Measurements from ENCODE around the gene NCF4.

NCF4 gene

DNA sequence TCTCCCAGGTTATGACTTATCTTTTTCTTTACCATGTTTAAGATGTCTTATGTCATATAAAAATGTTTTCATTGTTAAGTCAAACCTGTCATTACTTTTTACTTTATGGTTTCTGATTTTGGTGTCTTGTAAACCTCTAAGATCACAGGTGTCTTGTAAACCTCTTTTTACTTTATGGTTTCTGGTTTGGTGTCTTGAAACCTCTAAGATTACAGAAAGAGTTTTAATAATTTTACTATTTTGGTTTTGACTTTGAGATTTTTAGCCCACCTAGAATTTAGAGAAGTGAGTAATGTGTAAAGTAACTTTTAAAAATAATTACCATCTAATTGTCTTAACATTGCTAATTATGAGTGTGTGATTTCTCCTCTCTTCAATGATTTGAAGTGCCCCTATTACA is 55.2 kb downstream of the NCF4 start:
- Histone ChIP-seq H3K4me3 (ENCODE audit: low read depth in 1 of 2, low read length in 2 of 2) (no peak overlapping the region), H3K36me3 (ENCODE audit: insufficient read depth, low read length) (no peaks in the 10 kb centered on the region), H3K4me1 (ENCODE audit: insufficient read depth, low read length) (peaks cover 8% of the 10 kb centered on the region), H3K27ac (ENCODE audit: low read depth, low read length) (no peak overlapping the region), H3K9ac (ENCODE audit: low read length) (no peak overlapping the region), H3K9me3 (ENCODE audit: low read length) (no peaks in the 10 kb centered on the region), H3K27me3 (ENCODE audit: control insufficient read depth in 1 of 2, insufficient read depth in 2 of 2, low read length in 2 of 2) (no peaks in the 10 kb centered on the region)

DNA sequence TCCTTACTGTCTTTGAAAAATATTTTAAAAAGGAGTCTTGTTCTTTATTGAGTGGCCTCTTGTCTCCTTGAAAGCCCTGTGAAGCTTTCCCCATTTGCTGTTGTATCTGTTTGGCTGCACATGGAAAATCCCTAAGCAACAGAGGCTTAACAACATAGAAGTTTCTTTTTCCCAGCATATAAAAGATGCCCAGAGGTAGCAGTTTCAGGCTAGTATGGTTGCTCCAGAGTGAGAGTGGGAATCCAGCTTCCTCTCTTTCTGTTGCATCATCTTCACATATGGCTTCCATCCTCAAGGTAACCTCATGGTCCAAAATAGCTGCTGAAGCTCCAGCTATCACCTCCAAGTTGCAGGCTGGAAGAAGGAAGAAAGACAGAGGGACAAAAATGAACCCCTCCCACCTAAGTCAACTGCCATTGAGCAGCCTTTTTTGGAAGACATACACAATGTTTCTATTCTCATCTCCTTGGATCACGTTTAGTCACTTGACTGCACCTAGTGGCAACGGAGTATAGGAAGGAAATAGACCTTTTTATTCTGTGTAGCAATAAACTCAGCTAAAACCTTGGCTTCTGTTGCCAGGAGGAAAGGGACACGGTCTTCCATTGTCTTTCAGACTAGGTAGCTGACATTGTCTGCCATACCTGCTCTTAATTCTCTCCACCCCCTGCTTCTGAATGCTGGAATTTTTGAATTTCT is 57.9 kb downstream of the NCF4 start:
- H3K27ac ChIP-seq (ENCODE audit: low read depth, low read length) = no peak overlapping the region
- peaks cover 8% of the 10 kb centered on the region for H3K4me1 ChIP-seq (ENCODE audit: insufficient read depth, low read length)
- H3K27me3 ChIP-seq (ENCODE audit: control insufficient read depth in 1 of 2, insufficient read depth in 2 of 2, low read length in 2 of 2) = no peaks in the 10 kb centered on the region
- no peaks in the 10 kb centered on the region for H3K9me3 ChIP-seq (ENCODE audit: low read length)
- no peak overlapping the region for H3K9ac ChIP-seq (ENCODE audit: low read length)
- H3K4me3 ChIP-seq (ENCODE audit: low read depth in 1 of 2, low read length in 2 of 2) = no peak overlapping the region
- H3K36me3 ChIP-seq (ENCODE audit: insufficient read depth, low read length) = no peaks in the 10 kb centered on the region

DNA sequence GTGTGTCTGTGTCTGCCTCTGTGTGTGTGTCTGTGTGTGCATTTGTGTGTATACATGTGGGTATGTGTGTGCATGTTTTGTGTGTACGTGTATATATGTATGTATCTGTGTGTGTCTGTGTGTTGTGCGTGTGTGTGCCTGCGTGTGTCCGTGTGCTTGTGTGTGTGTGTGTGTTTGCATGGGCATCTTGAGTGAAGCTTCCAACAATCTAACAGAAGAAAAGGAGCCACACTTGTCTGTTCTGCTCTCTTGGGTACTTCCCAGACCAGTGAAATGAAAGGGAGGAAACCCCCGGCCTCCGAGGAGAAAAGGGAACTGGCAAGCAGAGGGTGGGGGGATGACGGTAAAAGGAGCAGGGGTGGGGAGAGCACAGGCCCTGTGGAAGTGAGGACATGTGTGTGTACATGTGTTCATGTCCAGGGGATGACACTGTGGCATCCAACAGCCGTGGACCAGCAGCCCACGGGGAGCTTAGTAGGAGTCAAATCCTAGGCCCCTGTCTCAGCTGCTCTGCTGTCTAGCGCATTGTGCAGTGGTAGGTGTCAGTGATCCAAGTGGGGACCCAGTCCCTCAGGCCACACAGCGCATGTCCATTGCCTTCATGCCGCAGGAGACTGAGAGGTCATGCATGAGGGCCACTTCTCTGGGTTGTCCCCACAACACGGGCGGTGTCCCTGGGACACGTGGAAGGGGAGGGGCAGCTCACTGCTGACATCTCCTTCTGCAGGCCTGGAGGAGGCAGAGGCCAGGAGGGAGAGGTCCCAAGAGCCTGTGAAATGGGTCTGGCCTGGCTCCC is 60.7 kb downstream of the NCF4 start:
- no peaks in the 10 kb centered on the region for H3K36me3 ChIP-seq (ENCODE audit: insufficient read depth, low read length)
- H3K4me1 ChIP-seq (ENCODE audit: insufficient read depth, low read length) = peaks cover 8% of the 10 kb centered on the region
- H3K9me3 ChIP-seq (ENCODE audit: low read length) = no peaks in the 10 kb centered on the region
- H3K27ac ChIP-seq (ENCODE audit: low read depth, low read length) = no peak overlapping the region
- no peak overlapping the region for H3K4me3 ChIP-seq (ENCODE audit: low read depth in 1 of 2, low read length in 2 of 2)
- H3K9ac ChIP-seq (ENCODE audit: low read length) = no peak overlapping the region
- H3K27me3 ChIP-seq (ENCODE audit: control insufficient read depth in 1 of 2, insufficient read depth in 2 of 2, low read length in 2 of 2) = no peaks in the 10 kb centered on the region

DNA sequence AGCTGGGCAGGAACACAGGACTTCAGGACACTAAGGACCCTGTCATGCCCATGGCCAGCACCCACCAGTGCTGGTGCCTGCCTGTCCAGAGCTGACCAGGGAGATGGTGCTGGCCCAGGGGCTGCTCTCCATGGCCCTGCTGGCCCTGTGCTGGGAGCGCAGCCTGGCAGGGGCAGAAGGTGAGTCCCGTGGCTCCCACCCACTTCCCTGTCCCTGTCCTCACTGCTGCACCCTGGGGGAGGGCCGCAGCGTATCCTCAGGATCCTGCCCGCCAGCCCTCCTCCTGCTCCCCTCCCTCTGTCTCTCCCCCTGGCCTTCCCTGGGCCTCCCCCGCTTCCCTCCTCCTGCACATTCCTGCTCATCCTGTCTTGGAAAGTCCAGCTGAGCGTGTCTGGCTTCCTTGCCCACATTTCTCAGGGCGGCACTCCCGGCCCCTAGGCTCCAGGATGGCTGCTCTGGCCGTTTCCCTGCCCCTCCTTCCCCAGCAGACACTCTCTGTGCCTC is 61.4 kb downstream of the NCF4 start:
- H3K27me3 ChIP-seq (ENCODE audit: control insufficient read depth in 1 of 2, insufficient read depth in 2 of 2, low read length in 2 of 2) = no peaks in the 10 kb centered on the region
- H3K27ac ChIP-seq (ENCODE audit: low read depth, low read length) = no peak overlapping the region
- no peaks in the 10 kb centered on the region for H3K9me3 ChIP-seq (ENCODE audit: low read length)
- peaks cover 8% of the 10 kb centered on the region for H3K4me1 ChIP-seq (ENCODE audit: insufficient read depth, low read length)
- no peak overlapping the region for H3K9ac ChIP-seq (ENCODE audit: low read length)
- H3K36me3 ChIP-seq (ENCODE audit: insufficient read depth, low read length) = no peaks in the 10 kb centered on the region
- H3K4me3 ChIP-seq (ENCODE audit: low read depth in 1 of 2, low read length in 2 of 2) = no peak overlapping the region

GRCh38 chr22:36922711-36923110 is 61.9 kb downstream of the NCF4 start:
- Histone ChIP-seq H3K4me3 (ENCODE audit: low read depth in 1 of 2, low read length in 2 of 2) (no peak overlapping the region), H3K36me3 (ENCODE audit: insufficient read depth, low read length) (no peaks in the 10 kb centered on the region), H3K27ac (ENCODE audit: low read depth, low read length) (no peak overlapping the region), H3K9me3 (ENCODE audit: low read length) (no peaks in the 10 kb centered on the region), H3K9ac (ENCODE audit: low read length) (no peak overlapping the region), H3K4me1 (ENCODE audit: insufficient read depth, low read length) (peaks cover 8% of the 10 kb centered on the region), H3K27me3 (ENCODE audit: control insufficient read depth in 1 of 2, insufficient read depth in 2 of 2, low read length in 2 of 2) (no peaks in the 10 kb centered on the region)

DNA sequence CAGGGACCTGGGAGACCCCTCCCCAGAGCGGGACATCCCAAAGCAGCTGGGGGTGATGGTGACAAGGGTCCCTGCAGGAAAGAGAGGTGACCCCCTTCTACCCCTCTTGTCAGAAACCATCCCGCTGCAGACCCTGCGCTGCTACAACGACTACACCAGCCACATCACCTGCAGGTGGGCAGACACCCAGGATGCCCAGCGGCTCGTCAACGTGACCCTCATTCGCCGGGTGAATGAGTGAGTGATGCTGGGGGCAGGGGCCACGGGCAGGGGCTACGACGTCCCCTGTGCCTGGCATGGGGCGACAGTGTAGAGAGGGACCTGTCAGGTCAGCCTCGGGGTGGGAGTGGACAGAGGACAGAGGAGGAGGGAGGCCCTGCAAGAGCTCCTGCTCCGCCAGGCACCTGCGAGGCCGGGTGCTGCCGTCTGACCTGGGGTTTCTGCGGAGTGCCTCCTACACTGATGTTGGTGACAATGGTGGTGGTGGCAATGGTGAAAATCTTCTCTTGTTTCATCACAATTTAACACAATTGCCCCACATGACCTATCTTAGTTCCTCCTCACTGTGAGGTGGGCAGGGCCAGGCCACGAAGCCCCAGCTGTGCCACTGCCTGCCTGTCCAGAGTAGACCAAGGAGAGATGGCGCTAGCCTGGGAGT is 62.5 kb downstream of the NCF4 start:
- H3K9me3 ChIP-seq (ENCODE audit: low read length) = no peaks in the 10 kb centered on the region
- H3K27me3 ChIP-seq (ENCODE audit: control insufficient read depth in 1 of 2, insufficient read depth in 2 of 2, low read length in 2 of 2) = no peaks in the 10 kb centered on the region
- no peaks in the 10 kb centered on the region for H3K36me3 ChIP-seq (ENCODE audit: insufficient read depth, low read length)
- H3K9ac ChIP-seq (ENCODE audit: low read length) = no peak overlapping the region
- H3K27ac ChIP-seq (ENCODE audit: low read depth, low read length) = no peak overlapping the region
- no peak overlapping the region for H3K4me3 ChIP-seq (ENCODE audit: low read depth in 1 of 2, low read length in 2 of 2)
- peaks cover 8% of the 10 kb centered on the region for H3K4me1 ChIP-seq (ENCODE audit: insufficient read depth, low read length)

DNA sequence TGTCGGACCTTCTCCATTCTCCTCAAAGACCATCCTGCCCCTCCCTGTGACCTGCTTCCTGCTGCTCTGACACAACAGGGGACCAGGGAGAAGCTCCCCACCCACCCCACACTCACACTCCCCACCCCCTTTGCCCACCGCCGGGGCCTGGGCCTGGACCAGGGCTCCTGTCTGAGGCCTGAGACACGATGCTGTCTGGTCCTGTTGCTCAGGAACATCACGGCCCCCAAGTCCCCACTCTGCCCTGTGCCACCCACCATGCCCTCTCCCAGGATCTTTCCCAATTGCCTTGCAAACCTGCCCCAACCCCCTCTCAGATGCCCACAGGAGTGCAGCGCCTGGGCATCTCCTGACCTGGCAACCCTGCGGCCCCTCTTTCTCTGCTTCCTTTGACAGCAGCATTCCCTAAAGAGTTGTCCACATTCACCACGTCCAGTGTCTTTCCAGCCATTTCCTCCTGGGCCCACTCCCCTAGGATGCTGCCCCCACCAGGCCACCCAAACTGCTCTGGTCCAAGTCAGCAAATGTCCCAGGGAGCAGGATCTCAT is 63.4 kb downstream of the NCF4 start:
- Histone ChIP-seq H3K27ac (ENCODE audit: low read depth, low read length) (no peak overlapping the region), H3K9ac (ENCODE audit: low read length) (no peak overlapping the region), H3K4me3 (ENCODE audit: low read depth in 1 of 2, low read length in 2 of 2) (no peak overlapping the region), H3K27me3 (ENCODE audit: control insufficient read depth in 1 of 2, insufficient read depth in 2 of 2, low read length in 2 of 2) (no peaks in the 10 kb centered on the region), H3K36me3 (ENCODE audit: insufficient read depth, low read length) (no peaks in the 10 kb centered on the region), H3K9me3 (ENCODE audit: low read length) (no peaks in the 10 kb centered on the region), H3K4me1 (ENCODE audit: insufficient read depth, low read length) (peaks cover 8% of the 10 kb centered on the region)

GRCh38 chr22:36925388-36926290 is 64.8 kb downstream of the NCF4 start:
- no peak overlapping the region for H3K4me3 ChIP-seq (ENCODE audit: low read depth in 1 of 2, low read length in 2 of 2)
- H3K36me3 ChIP-seq (ENCODE audit: insufficient read depth, low read length) = no peaks in the 10 kb centered on the region
- H3K27me3 ChIP-seq (ENCODE audit: control insufficient read depth in 1 of 2, insufficient read depth in 2 of 2, low read length in 2 of 2) = no peaks in the 10 kb centered on the region
- no peak overlapping the region for H3K9ac ChIP-seq (ENCODE audit: low read length)
- H3K9me3 ChIP-seq (ENCODE audit: low read length) = no peaks in the 10 kb centered on the region
- H3K27ac ChIP-seq (ENCODE audit: low read depth, low read length) = no peak overlapping the region
- H3K4me1 ChIP-seq (ENCODE audit: insufficient read depth, low read length) = peaks cover 8% of the 10 kb centered on the region

- H3K4me3 ChIP-seq (ENCODE audit: low read depth in 1 of 2, low read length in 2 of 2) = no peak overlapping the region
- H3K27me3 ChIP-seq (ENCODE audit: control insufficient read depth in 1 of 2, insufficient read depth in 2 of 2, low read length in 2 of 2) = no peaks in the 10 kb centered on the region
- H3K4me1 ChIP-seq (ENCODE audit: insufficient read depth, low read length) = peaks cover 8% of the 10 kb centered on the region
- no peaks in the 10 kb centered on the region for H3K36me3 ChIP-seq (ENCODE audit: insufficient read depth, low read length)
- H3K27ac ChIP-seq (ENCODE audit: low read depth, low read length) = no peak overlapping the region
- H3K9me3 ChIP-seq (ENCODE audit: low read length) = no peaks in the 10 kb centered on the region
- no peak overlapping the region for H3K9ac ChIP-seq (ENCODE audit: low read length)
Measured at GRCh38 chr22:36926309-36926708, 65.5 kb downstream of the NCF4 start.

DNA sequence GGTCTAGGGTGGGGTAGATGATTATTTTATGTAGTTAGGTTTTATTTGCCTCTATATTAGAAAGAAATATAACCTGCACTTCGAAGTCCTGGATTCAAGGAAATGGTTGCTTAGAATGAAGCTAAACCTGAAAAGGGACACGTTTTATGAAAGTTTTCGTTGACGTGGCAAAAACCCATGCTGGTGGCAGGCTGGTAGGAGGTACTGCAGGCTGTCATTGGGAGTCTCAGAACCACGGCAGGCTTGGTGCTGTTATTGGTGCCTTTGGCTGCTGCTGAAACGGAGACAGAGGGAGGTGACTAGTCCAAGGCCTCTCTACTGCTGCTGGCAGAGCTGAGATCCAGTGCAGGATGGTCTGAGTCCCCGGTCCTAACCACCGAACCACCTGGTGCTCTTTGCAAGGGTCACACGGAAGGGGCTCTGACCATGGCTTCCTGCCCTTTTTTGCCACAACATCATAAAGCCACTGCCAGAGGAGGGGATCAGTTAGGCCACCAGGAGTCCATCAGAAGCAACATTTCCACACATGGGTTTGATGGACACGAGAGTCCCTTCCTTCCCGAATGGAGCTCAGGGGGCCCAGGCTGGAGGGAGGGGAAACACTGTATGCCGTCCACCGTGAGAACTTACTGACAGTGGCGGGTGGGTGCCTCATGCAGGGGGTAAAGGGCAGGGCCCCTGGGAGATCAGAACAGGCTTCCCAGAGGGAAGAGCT is 66.1 kb downstream of the NCF4 start:
- Histone ChIP-seq H3K9ac (ENCODE audit: low read length) (no peak overlapping the region), H3K4me3 (ENCODE audit: low read depth in 1 of 2, low read length in 2 of 2) (no peak overlapping the region), H3K9me3 (ENCODE audit: low read length) (no peaks in the 10 kb centered on the region), H3K27me3 (ENCODE audit: control insufficient read depth in 1 of 2, insufficient read depth in 2 of 2, low read length in 2 of 2) (no peaks in the 10 kb centered on the region), H3K36me3 (ENCODE audit: insufficient read depth, low read length) (no peaks in the 10 kb centered on the region), H3K4me1 (ENCODE audit: insufficient read depth, low read length) (peaks cover 8% of the 10 kb centered on the region), H3K27ac (ENCODE audit: low read depth, low read length) (no peak overlapping the region)
